Epithelial cell of esophagus (primary cell): ENCODE results near the gene TMEM201.

Experiments used
- DNase-seq: peaks from one replicate; pipeline ENCODE4 v3.0.0; 2010; ENCODE audit warnings: low read depth
- H3K4me3 ChIP-seq: 2 replicates; pipeline ENCODE4 v1.5.1; 2011; ENCODE audit warnings: mild to moderate bottlenecking, low read length, control low read depth
- TF ChIP-seq, protein P1 (sequence below): IDR thresholded peaks from 2 replicates; pipeline ENCODE4 v1.5.1; 2011; ENCODE audit warnings: low read depth, mild to moderate bottlenecking, low read length, control low read depth, inconsistent platforms; ENCODE audit not compliant: insufficient read depth; ENCODE audit errors: missing control alignments

TMEM201 gene

GRCh38 chr1:9606458-9606857 lies 17.7 kb downstream of the TMEM201 start:
- TF ChIP-seq, protein P1, sequence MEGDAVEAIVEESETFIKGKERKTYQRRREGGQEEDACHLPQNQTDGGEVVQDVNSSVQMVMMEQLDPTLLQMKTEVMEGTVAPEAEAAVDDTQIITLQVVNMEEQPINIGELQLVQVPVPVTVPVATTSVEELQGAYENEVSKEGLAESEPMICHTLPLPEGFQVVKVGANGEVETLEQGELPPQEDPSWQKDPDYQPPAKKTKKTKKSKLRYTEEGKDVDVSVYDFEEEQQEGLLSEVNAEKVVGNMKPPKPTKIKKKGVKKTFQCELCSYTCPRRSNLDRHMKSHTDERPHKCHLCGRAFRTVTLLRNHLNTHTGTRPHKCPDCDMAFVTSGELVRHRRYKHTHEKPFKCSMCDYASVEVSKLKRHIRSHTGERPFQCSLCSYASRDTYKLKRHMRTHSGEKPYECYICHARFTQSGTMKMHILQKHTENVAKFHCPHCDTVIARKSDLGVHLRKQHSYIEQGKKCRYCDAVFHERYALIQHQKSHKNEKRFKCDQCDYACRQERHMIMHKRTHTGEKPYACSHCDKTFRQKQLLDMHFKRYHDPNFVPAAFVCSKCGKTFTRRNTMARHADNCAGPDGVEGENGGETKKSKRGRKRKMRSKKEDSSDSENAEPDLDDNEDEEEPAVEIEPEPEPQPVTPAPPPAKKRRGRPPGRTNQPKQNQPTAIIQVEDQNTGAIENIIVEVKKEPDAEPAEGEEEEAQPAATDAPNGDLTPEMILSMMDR: no peak

GRCh38 chr1:9606948-9607347 lies 18.2 kb downstream of the TMEM201 start:
- TF ChIP-seq, protein P1: no peak
- DNase-seq: no peak
- H3K4me3 ChIP-seq: no peak overlapping the region

More at GRCh38 chr1:9606458-9606857, 17.7 kb downstream of the TMEM201 start:
- no peak for DNase-seq
- H3K4me3 ChIP-seq: no peak overlapping the region

GRCh38 chr1:9607352-9607751 lies 18.6 kb downstream of the TMEM201 start:
- TF ChIP-seq, protein P1: no peak
- no peak overlapping the region for H3K4me3 ChIP-seq
- DNase-seq: no peak

DNA sequence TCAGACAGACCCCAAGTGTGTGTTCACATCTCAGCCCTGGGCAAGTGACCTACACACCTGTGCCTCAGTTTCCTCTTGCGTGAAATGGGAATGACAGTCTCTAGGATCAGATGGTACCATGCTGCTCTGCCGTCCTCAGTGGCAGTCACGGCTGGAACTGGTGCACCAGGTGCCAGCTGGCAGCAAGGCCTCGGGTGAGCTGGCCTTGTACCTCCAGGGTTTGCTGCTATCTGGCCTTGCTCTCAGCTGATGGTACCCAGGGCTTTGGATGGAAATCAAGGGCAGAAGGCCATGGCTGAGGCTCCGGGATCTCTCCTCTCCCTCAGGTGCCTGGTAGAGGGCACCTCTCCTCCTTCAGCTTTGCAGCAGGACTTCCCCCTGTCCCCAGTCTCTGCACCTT lies 21.3 kb downstream of the TMEM201 start:
- H3K4me3 ChIP-seq: no peak overlapping the region
- TF ChIP-seq, protein P1: no peak
- DNase-seq: no peak

GRCh38 chr1:9610548-9610947 lies 21.8 kb downstream of the TMEM201 start:
- no peak for DNase-seq
- TF ChIP-seq, protein P1: no peak
- H3K4me3 ChIP-seq: no peak overlapping the region

DNA sequence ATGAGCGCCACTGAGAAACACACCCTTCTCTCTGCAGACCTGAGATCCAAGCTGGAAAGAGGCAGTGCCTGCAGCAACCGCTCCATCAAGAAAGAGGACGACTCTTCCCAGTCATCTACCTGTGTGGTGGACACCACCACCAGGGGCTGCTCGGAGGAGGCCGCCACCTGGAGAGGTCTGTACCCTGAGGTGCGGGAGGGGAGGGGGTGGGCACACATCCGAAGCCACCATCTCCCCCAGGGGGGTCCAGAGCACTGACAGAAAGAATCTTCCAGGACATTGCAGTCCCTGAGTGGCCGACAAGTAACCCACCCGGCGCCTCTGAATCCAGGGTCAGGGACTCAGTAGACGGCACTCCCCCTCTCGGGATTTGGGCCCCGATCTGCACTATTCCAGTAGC lies 23.0 kb downstream of the TMEM201 start:
- no peak overlapping the region for H3K4me3 ChIP-seq
- TF ChIP-seq, protein P1: no peak
- DNase-seq: no peak

GRCh38 chr1:9612162-9612845 lies 23.6 kb downstream of the TMEM201 start:
- no peak overlapping the region for H3K4me3 ChIP-seq
- TF ChIP-seq, protein P1: no peak
- DNase-seq: no peak
